Fibroblast of skin of left biceps (primary cell): ENCODE results near the gene PPM1B.
"Not testable (repeated sequence)": the region's sequence is repeated elsewhere in the genome, so short reads cannot be mapped to it uniquely, and the experiment has no call there.

ENCODE experiments used
- DNase-seq, 2 experiments: peaks; one replicate each; pipeline ENCODE4 v3.0.0-alpha.2; 2013; ENCODE audit warnings: low read depth in 2 of 2

PPM1B gene

DNA sequence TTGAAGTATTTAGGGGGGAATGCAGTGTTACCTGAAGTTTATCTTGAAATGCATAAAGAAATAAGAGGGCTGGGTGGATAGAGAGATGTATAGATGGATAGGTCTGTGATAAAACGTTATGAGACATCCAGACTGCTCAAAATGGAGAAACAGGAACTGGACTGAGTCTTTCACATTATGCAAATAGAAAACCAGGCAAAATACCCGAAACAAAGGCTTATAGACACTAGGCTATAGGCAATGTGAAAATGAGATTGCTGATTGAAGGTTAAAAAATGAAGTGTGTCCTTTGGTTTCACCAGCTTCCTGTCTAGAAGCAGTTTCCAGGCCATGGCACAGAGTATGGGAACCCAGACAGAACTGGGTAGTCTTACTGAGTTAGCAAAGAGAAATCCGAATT is 81.7 kb downstream of the PPM1B start:
- DNase-seq: no peak

GRCh38 chr2:44254023-44254422 is 85.3 kb downstream of the PPM1B start:
- DNase-seq: no peak

GRCh38 chr2:44255704-44256103 is 87.0 kb downstream of the PPM1B start:
- not testable (repeated sequence) for DNase-seq

GRCh38 chr2:44257802-44258201 is 89.1 kb downstream of the PPM1B start:
- DNase-seq: not testable (repeated sequence)

DNA sequence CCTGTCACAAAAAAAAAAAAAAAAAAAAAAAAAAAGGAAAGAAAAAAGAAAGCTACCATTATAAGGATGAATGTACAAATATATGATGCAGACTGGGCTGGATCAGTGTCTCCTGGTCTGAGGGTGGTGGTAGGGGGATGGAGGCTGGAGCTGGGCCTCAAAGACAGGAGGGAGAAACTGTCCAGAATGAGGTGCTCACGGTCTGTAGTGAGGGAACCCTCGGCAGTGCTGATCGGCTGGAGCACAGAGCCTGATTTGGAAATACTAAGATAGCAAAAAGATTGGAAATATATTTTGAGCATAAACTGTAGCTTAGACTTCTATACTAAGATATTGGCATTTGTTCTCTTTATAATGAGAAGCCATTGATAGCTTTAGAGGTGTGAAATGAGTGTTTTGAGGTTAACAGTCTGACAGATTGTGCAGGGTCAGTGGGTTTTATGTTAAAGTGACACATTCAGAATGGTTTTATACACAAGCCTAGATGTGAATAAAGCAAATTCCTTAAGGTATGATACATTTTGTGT is 98.7 kb downstream of the PPM1B start:
- DNase-seq: no peak

GRCh38 chr2:44267796-44268648 is 99.3 kb downstream of the PPM1B start:
- DNase-seq: no peak

DNA sequence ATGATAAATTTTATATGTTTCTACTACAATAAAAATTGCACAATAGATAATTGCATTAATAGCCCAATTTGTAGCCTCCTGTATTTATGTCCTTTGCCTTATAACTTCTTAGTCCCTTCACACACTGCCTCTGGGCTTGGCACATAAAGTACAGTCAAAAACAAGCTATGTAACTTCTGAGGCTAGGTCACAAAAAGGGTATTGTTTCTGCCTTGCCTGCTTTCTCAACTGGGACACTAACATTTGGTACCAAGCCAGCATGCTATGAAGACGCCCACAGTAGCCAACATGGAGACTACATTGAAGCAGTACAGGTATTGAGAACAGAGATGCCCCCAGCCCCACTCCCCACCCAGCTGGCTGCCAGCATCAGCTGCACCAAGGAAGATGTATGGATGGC is 101.2 kb downstream of the PPM1B start:
- no peak for DNase-seq

DNA sequence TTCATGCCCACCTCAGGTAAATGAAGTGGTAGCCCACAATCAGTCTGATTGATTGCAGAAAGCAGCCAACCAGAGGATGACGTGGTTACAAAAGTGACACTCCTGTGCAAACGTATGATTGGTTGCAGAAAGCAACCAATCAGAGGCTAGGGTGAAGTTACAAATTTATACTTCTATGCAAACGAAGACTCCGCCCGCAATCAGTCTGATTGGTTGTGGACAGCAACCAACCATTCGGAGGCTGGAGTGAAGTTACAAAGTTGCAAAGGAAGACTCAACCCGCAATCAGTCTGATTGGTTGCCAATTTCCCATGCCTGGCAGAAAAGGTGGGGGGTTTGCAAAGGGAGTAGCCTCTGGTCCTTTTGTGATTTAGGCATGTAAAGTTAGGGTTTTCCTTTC is 102.6 kb downstream of the PPM1B start:
- DNase-seq: no peak

DNA sequence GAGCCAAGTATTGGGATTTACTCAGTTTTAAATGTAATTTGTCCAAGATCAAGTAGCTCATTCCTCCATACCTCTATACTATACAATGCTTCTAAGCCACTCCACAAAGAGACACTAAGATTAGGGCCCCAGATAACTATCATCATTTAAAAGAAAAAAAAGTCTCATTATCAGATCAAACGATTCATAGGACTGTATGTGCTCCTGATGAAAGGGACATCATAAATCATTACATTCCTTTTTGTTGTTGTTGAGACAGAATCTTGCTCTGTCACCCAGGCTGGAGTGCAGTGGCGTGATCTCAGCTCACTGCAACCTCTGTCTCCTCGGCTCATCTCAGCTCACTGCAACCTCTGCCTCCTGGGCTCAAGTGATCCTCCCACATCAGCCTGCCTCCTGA is 104.4 kb downstream of the PPM1B start:
- no peak for DNase-seq

- DNase-seq: no peak
Measured at GRCh38 chr2:44273596-44273995, 104.9 kb downstream of the PPM1B start.

DNA sequence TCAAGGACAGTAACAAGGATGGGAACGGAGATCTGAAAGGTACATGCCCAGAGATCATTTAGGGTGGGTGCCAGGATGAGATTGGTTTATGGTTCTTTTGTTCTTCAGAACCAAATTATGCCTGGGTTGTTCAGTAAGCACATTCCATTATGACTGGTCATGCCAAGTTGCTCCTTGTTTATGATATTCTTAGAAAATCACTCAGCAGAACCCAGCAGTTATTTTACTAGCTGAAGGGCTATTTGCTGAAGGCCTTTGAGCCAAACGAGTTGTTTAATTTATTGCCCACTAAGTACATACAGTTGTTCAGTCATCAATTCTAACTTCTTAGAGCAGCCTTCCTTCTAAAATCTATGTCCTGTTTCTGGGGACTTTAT is 107.2 kb downstream of the PPM1B start:
- DNase-seq: no peak

GRCh38 chr2:44277541-44277940 is 108.9 kb downstream of the PPM1B start:
- no peak for DNase-seq

- no peak for DNase-seq
Measured at GRCh38 chr2:44280869-44281268, 112.2 kb downstream of the PPM1B start.
